IPS DF 6.9 (cell line): Measurements from ENCODE around the gene DENND5A.
A peak's percentile ranks its signal among the peaks of the same experiment; 100 is the strongest.
"Not testable (repeated sequence)": the region's sequence is repeated elsewhere in the genome, so short reads cannot be mapped to it uniquely, and the experiment has no call there.

Experiments
- DNase-seq: peaks from one replicate; pipeline ENCODE4 v3.0.0-alpha.2; 2013; ENCODE audit warnings: low read depth, low spot score
- H3K27ac ChIP-seq: one replicate; pipeline ENCODE4 v1.5.1; 2013; ENCODE audit warnings: low read length, control low read depth
- H3K27me3 ChIP-seq: 2 replicates; pipeline ENCODE4 v1.6.1; 2013; ENCODE audit warnings: mild to moderate bottlenecking, low read length; ENCODE audit not compliant: control insufficient read depth, insufficient read depth
- H3K36me3 ChIP-seq: 2 replicates; pipeline ENCODE4 v1.6.1; 2013; ENCODE audit warnings: low read length; ENCODE audit not compliant: control insufficient read depth, insufficient read depth
- H3K4me1 ChIP-seq: 2 replicates; pipeline ENCODE4 v1.6.1; 2013; ENCODE audit warnings: low read length; ENCODE audit not compliant: control insufficient read depth, insufficient read depth
- H3K4me3 ChIP-seq: 2 replicates; pipeline ENCODE4 v1.5.1; 2013; ENCODE audit warnings: mild to moderate bottlenecking, low read length
- H3K9me3 ChIP-seq: 2 replicates; pipeline ENCODE4 v1.6.1; 2013; ENCODE audit warnings: low read length, inconsistent platforms; ENCODE audit not compliant: control insufficient read depth, insufficient read depth
- WGBS: extraction: QIAGEN DNeasy Blood & Tissue Kit; methylation state at CpG from one replicate; pipeline ENCODE4 v1.1.7; 2013; ENCODE audit warnings: mixed read lengths, missing lambda C conversion rate; ENCODE audit not compliant: insufficient read length, insufficient coverage; 5-methylcytosine and 5-hydroxymethylcytosine counted together

Gene DENND5A

GRCh38 chr11:9099617-9100016 is 165.5 kb downstream of the DENND5A start:
- Histone ChIP-seq H3K27ac (no peak overlapping the region), H3K4me3 (no peak overlapping the region), H3K36me3 (no peaks in the 10 kb centered on the region), H3K27me3 (no peaks in the 10 kb centered on the region), H3K4me1 (no peaks in the 10 kb centered on the region), H3K9me3 (no peaks in the 10 kb centered on the region)
- WGBS = no CpG with 5 or more reads among the region's 4 CpGs
- no peak for DNase-seq

- not testable (repeated sequence) for H3K4me3 ChIP-seq, H3K4me1 ChIP-seq, H3K36me3 ChIP-seq, DNase-seq, H3K27me3 ChIP-seq, H3K27ac ChIP-seq, H3K9me3 ChIP-seq
- WGBS = no CpG with 5 or more reads among the region's 2 CpGs
Observed at GRCh38 chr11:9098455-9098854, 166.7 kb downstream of the DENND5A start.

GRCh38 chr11:9097186-9097943 is 167.8 kb downstream of the DENND5A start:
- not testable (repeated sequence) for H3K4me1 ChIP-seq, DNase-seq
- WGBS = no CpG with 5 or more reads among the region's 23 CpGs

GRCh38 chr11:9096427-9096826 is 168.7 kb downstream of the DENND5A start:
- WGBS = no CpG with 5 or more reads among the region's 5 CpGs
- no peak for DNase-seq
- H3K36me3 ChIP-seq = no peaks in the 10 kb centered on the region
- no peaks in the 10 kb centered on the region for H3K4me1 ChIP-seq
- no peaks in the 10 kb centered on the region for H3K9me3 ChIP-seq
- H3K27me3 ChIP-seq = no peaks in the 10 kb centered on the region; the same call in 1 of the 2 replicates
- no peak overlapping the region for H3K4me3 ChIP-seq
- no peak overlapping the region for H3K27ac ChIP-seq

More at GRCh38 chr11:9097186-9097943, 167.8 kb downstream of the DENND5A start:
- H3K36me3 ChIP-seq, H3K27ac ChIP-seq, H3K27me3 ChIP-seq, H3K4me3 ChIP-seq, H3K9me3 ChIP-seq: not testable (repeated sequence)

GRCh38 chr11:9095421-9095820 is 169.7 kb downstream of the DENND5A start:
- no peak overlapping the region for H3K4me3 ChIP-seq
- no peaks in the 10 kb centered on the region for H3K4me1 ChIP-seq
- no peak for DNase-seq
- no CpG with 5 or more reads among the region's 12 CpGs for WGBS
- H3K36me3 ChIP-seq = no peaks in the 10 kb centered on the region
- peaks cover 5% of the 10 kb centered on the region; the same call in 1 of the 2 replicates for H3K27me3 ChIP-seq
- no peaks in the 10 kb centered on the region for H3K9me3 ChIP-seq
- no peak overlapping the region for H3K27ac ChIP-seq

GRCh38 chr11:9094420-9094819 is 170.7 kb downstream of the DENND5A start:
- Histone ChIP-seq H3K4me3 (no peak overlapping the region), H3K27ac (no peak overlapping the region), H3K4me1 (peaks cover 4% of the 10 kb centered on the region), H3K36me3 (no peaks in the 10 kb centered on the region), H3K27me3 (peaks cover 9% of the 10 kb centered on the region; the same call in 1 of the 2 replicates), H3K9me3 (no peaks in the 10 kb centered on the region)
- DNase-seq = no peak
- no CpG with 5 or more reads among the region's 8 CpGs for WGBS

GRCh38 chr11:9092853-9093778 is 172.0 kb downstream of the DENND5A start:
- no peaks in the 10 kb centered on the region for H3K36me3 ChIP-seq
- DNase-seq = no peak
- no peak overlapping the region for H3K4me3 ChIP-seq
- peaks cover 4% of the 10 kb centered on the region for H3K4me1 ChIP-seq
- H3K9me3 ChIP-seq = no peaks in the 10 kb centered on the region
- WGBS = no CpG with 5 or more reads among the region's 10 CpGs
- peaks cover 9% of the 10 kb centered on the region; the same call in 1 of the 2 replicates for H3K27me3 ChIP-seq
- H3K27ac ChIP-seq = no peak overlapping the region

- peaks cover 9% of the 10 kb centered on the region; the same call in 1 of the 2 replicates for H3K27me3 ChIP-seq
- no peak overlapping the region for H3K4me3 ChIP-seq
Observed at GRCh38 chr11:9092072-9092471, 173.1 kb downstream of the DENND5A start.

GRCh38 chr11:9091044-9091922 is 173.9 kb downstream of the DENND5A start, which contains the start of gene SCUBE2:
SCUBE2 (minus strand) TSS chr11:9091599; CDS start chr11:9091528, 71 bp downstream.
- WGBS = no CpG with 5 or more reads among the region's 113 CpGs
- no peaks in the 10 kb centered on the region for H3K36me3 ChIP-seq
- peaks cover 4% of the 10 kb centered on the region for H3K4me1 ChIP-seq
- H3K27me3 ChIP-seq = peaks cover 9% of the 10 kb centered on the region; the same call in 1 of the 2 replicates
- no peaks in the 10 kb centered on the region for H3K9me3 ChIP-seq
- no peak for DNase-seq
- peak within 1 kb of the TSS; percentile 71; the same call in 1 of the 2 replicates for H3K4me3 ChIP-seq
- no peak within 1 kb of the TSS for H3K27ac ChIP-seq

More at GRCh38 chr11:9092072-9092471, 173.1 kb downstream of the DENND5A start:
- Histone ChIP-seq H3K4me1 (peaks cover 4% of the 10 kb centered on the region), H3K27ac (no peak overlapping the region), H3K36me3 (no peaks in the 10 kb centered on the region), H3K9me3 (no peaks in the 10 kb centered on the region)
- WGBS = no CpG with 5 or more reads among the region's 4 CpGs
- DNase-seq = no peak
